ENCODE measurements around the gene GUCY2F.

DNA sequence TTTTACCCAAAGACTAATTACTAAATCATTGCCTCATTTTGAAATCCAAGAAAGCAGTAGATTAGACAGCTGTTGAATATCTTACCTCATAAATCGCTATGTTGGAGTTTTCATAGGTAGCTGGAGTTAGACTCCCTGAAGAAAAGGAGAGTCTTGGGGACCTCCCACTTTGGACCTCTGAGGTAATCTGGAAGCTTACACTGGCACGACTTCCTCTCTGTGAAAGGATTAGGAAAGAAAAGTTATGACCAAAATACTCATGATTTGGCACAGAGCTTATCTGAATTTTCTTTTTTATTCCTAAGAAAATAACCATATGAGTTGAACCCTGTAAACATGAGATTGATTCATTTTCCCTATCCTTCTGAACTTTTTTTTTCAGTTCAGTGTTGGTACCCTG is 40.6 kb downstream of the GUCY2F start:
- TF ChIP-seq, protein P1, sequence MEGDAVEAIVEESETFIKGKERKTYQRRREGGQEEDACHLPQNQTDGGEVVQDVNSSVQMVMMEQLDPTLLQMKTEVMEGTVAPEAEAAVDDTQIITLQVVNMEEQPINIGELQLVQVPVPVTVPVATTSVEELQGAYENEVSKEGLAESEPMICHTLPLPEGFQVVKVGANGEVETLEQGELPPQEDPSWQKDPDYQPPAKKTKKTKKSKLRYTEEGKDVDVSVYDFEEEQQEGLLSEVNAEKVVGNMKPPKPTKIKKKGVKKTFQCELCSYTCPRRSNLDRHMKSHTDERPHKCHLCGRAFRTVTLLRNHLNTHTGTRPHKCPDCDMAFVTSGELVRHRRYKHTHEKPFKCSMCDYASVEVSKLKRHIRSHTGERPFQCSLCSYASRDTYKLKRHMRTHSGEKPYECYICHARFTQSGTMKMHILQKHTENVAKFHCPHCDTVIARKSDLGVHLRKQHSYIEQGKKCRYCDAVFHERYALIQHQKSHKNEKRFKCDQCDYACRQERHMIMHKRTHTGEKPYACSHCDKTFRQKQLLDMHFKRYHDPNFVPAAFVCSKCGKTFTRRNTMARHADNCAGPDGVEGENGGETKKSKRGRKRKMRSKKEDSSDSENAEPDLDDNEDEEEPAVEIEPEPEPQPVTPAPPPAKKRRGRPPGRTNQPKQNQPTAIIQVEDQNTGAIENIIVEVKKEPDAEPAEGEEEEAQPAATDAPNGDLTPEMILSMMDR (optimal IDR thresholded peaks at IDR 0.05 in 1 of 3, IDR thresholded peaks at IDR 0.05 in 1 of 3, conservative IDR thresholded peaks at IDR 0.05 in 1 of 3; ENCODE audit: extremely low read depth in 1 of 3, insufficient read depth in 2 of 3, low read length in 3 of 3): no peak
- TF ChIP-seq EZH2 (IDR thresholded peaks at IDR 0.05; ENCODE audit: low read length): no peak

All from keratinocyte (primary cell).